GM12892 (cell line): ENCODE data around the gene CHCHD10.

Source experiments
- POLR2A ChIP-seq: IDR thresholded peaks from 2 replicates; pipeline ENCODE4 v1.6.1; 2011; ENCODE audit warnings: low read depth, low read length, control low read depth
- POLR2AphosphoS5 ChIP-seq: IDR thresholded peaks from 2 replicates; pipeline ENCODE4 v1.6.1; 2011; ENCODE audit warnings: low read depth, low read length, control low read depth
- TAF1 ChIP-seq: IDR thresholded peaks from 2 replicates; pipeline ENCODE4 v1.6.1; 2011; ENCODE audit warnings: low read depth, mild to moderate bottlenecking, control low read depth, low read length, borderline replicate concordance

DNA sequence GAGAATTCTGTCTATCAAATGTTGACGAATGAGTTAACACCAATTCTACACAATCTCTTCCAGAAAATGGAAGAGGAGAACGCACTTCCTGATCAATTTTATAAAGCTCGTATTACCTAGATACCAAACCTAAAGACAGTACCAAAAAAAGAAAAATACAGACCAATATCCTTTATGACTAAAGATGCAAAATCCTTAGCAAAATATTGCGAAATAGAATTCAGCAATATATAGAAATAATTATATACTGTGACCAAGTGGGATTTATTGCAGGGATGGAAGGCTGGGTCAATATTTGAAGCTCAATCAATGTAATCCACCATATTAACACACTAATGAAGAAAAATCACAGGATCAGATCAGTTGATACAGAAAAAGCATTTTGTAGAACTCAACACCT, 44.6 kb upstream of the CHCHD10 start:
- TF ChIP-seq POLR2A, result no peak
- no peak for TF ChIP-seq TAF1
- TF ChIP-seq POLR2AphosphoS5, result no peak
